HUES6 (cell line): ENCODE measurements around the gene ASAP2.

Source experiments
- H3K27ac ChIP-seq: 2 replicates; pipeline ENCODE4 v1.7.0; 2013; ENCODE audit warnings: low read depth, mild to moderate bottlenecking, low read length, inconsistent platforms
- H3K27me3 ChIP-seq: 2 replicates; pipeline ENCODE4 v1.6.1; 2013; ENCODE audit warnings: low read length; ENCODE audit not compliant: control insufficient read depth, insufficient read depth
- H3K36me3 ChIP-seq: 2 replicates; pipeline ENCODE4 v1.6.1; 2013; ENCODE audit warnings: low read length; ENCODE audit not compliant: control insufficient read depth, insufficient read depth
- H3K4me1 ChIP-seq: 2 replicates; pipeline ENCODE4 v1.6.1; 2013; ENCODE audit warnings: low read length; ENCODE audit not compliant: control insufficient read depth, insufficient read depth
- H3K4me3 ChIP-seq: 2 replicates; pipeline ENCODE4 v1.5.1; 2013; ENCODE audit warnings: low read depth, low read length
- H3K9ac ChIP-seq: one replicate; pipeline ENCODE4 v1.6.1; 2013; ENCODE audit warnings: mild to moderate bottlenecking, low read length
- H3K9me3 ChIP-seq: 2 replicates; pipeline ENCODE4 v1.6.1; 2013; ENCODE audit warnings: low read depth, low read length; ENCODE audit not compliant: control insufficient read depth, insufficient read depth

ASAP2 gene

GRCh38 chr2:9445089-9445488 is 238.5 kb downstream of the ASAP2 start:
- Histone ChIP-seq H3K27me3 (no peaks in the 10 kb centered on the region), H3K4me1 (no peaks in the 10 kb centered on the region), H3K4me3 (no peak overlapping the region), H3K9me3 (no peaks in the 10 kb centered on the region), H3K27ac (no peak overlapping the region), H3K9ac (no peak overlapping the region), H3K36me3 (peaks cover 88% of the 10 kb centered on the region)

- Histone ChIP-seq H3K27ac (no peak overlapping the region), H3K9ac (no peak overlapping the region), H3K4me1 (no peaks in the 10 kb centered on the region)
Measured at GRCh38 chr2:9451231-9451630, 244.6 kb downstream of the ASAP2 start.

More at GRCh38 chr2:9451231-9451630, 244.6 kb downstream of the ASAP2 start:
- Histone ChIP-seq H3K27me3 (no peaks in the 10 kb centered on the region), H3K4me3 (no peak overlapping the region), H3K36me3 (peaks cover 82% of the 10 kb centered on the region), H3K9me3 (no peaks in the 10 kb centered on the region)
